RPMI7951 (cell line): ENCODE measurements around the gene PDE2A. TPM values are rescaled to one million over a fixed set of nuclear protein-coding genes. Genes with fewer than 3 reads are reported as not detected.

Experiments
- DNase-seq: peaks from one replicate; pipeline ENCODE4 v3.0.0-alpha.2; 2012; ENCODE audit warnings: low read depth
- total RNA-seq: library from RNA; depleted of rRNA; stranded (reverse); fragments of >200 nt; shearing (Covaris generic); gene quantifications from 2 replicates; pipeline ENCODE4 v1.2.3, GENCODE V29; 2014

The PDE2A gene
- total RNA-seq, 1 experiment from 2014 or later: 0.12 TPM

- no peak for DNase-seq
Observed at GRCh38 chr11:72589802-72590761, 84.1 kb downstream of the PDE2A start.

- DNase-seq: no peak
Observed at GRCh38 chr11:72588421-72589410, 85.5 kb downstream of the PDE2A start.

- DNase-seq: no peak
Observed at GRCh38 chr11:72587696-72588095, 86.5 kb downstream of the PDE2A start.

GRCh38 chr11:72586321-72587090 is 87.7 kb downstream of the PDE2A start:
- no peak for DNase-seq

GRCh38 chr11:72585762-72586311 is 88.4 kb downstream of the PDE2A start:
- peak; percentile 35 for DNase-seq

GRCh38 chr11:72584939-72585597 is 89.2 kb downstream of the PDE2A start:
- DNase-seq: no peak

- peak; percentile 13 for DNase-seq
Observed at GRCh38 chr11:72584293-72584938, 89.8 kb downstream of the PDE2A start.

GRCh38 chr11:72583616-72584292 is 90.5 kb downstream of the PDE2A start:
- DNase-seq: no peak

GRCh38 chr11:72583177-72583553 is 91.1 kb downstream of the PDE2A start:
- DNase-seq: no peak

- no peak for DNase-seq
Observed at GRCh38 chr11:72582206-72583176, 91.7 kb downstream of the PDE2A start.

- no peak for DNase-seq
Observed at GRCh38 chr11:72581067-72581466, 93.2 kb downstream of the PDE2A start.

- no peak for DNase-seq
Observed at GRCh38 chr11:72580642-72580950, 93.6 kb downstream of the PDE2A start.

- DNase-seq: no peak
Observed at GRCh38 chr11:72579816-72580641, 94.2 kb downstream of the PDE2A start.

- DNase-seq: no peak
Observed at GRCh38 chr11:72578991-72579815, 95.0 kb downstream of the PDE2A start.

- no peak for DNase-seq
Observed at GRCh38 chr11:72578566-72578965, 95.7 kb downstream of the PDE2A start.

- no peak for DNase-seq
Observed at GRCh38 chr11:72578051-72578450, 96.2 kb downstream of the PDE2A start.

- no peak for DNase-seq
Observed at GRCh38 chr11:72577271-72577721, 96.9 kb downstream of the PDE2A start.
